ENCODE data around the gene MAMDC2.

Gene MAMDC2

DNA sequence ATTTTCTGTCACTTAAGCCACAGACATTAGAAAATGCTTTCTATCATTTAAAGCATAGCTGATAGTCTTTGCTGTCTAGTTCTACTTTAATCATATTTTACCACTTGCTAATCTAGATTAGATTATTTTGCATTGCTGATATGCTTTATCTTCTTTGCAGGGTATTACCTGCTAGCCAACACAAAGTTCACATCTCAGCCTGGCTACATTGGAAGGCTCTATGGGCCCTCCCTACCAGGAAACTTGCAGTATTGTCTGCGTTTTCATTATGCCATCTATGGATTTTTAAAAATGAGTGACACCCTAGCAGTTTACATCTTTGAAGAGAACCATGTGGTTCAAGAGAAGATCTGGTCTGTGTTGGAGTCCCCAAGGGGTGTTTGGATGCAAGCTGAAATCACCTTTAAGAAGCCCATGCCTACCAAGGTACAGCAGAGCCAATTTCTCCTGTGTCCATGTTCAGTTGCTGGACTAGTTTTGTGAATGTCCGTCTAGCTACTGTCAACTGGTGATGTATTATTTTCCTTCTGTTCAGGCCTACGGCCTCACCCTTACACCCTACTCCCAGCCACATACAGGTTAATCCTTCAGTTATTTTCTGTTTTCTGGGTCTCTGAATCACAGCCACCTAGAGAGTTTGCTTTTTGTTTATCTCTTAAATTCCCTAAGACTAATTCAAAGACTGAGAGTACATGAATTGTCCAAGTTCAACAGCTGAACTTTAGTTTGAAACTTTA is 99.9 kb downstream of the MAMDC2 start:
- TF ChIP-seq POLR2AphosphoS5 (IDR thresholded peaks at IDR 0.05; ENCODE audit: low read depth, low read length) (no peak), SIN3A (IDR thresholded peaks at IDR 0.05; ENCODE audit: borderline replicate concordance, insufficient read depth, low read length) (no peak), FOXP2 (optimal IDR thresholded peaks at IDR 0.05; ENCODE audit: borderline replicate concordance, extremely low read depth, extremely low read length, insufficient read depth) (no peak), TAF1 (IDR thresholded peaks at IDR 0.05; ENCODE audit: borderline replicate concordance, insufficient read depth, low read length) (no peak)
- TF ChIP-seq, protein P1, sequence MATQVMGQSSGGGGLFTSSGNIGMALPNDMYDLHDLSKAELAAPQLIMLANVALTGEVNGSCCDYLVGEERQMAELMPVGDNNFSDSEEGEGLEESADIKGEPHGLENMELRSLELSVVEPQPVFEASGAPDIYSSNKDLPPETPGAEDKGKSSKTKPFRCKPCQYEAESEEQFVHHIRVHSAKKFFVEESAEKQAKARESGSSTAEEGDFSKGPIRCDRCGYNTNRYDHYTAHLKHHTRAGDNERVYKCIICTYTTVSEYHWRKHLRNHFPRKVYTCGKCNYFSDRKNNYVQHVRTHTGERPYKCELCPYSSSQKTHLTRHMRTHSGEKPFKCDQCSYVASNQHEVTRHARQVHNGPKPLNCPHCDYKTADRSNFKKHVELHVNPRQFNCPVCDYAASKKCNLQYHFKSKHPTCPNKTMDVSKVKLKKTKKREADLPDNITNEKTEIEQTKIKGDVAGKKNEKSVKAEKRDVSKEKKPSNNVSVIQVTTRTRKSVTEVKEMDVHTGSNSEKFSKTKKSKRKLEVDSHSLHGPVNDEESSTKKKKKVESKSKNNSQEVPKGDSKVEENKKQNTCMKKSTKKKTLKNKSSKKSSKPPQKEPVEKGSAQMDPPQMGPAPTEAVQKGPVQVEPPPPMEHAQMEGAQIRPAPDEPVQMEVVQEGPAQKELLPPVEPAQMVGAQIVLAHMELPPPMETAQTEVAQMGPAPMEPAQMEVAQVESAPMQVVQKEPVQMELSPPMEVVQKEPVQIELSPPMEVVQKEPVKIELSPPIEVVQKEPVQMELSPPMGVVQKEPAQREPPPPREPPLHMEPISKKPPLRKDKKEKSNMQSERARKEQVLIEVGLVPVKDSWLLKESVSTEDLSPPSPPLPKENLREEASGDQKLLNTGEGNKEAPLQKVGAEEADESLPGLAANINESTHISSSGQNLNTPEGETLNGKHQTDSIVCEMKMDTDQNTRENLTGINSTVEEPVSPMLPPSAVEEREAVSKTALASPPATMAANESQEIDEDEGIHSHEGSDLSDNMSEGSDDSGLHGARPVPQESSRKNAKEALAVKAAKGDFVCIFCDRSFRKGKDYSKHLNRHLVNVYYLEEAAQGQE (IDR thresholded peaks at IDR 0.05; ENCODE audit: insufficient read depth in 1 of 2, low read depth in 2 of 2, low read length in 2 of 2), result no peak

DNA sequence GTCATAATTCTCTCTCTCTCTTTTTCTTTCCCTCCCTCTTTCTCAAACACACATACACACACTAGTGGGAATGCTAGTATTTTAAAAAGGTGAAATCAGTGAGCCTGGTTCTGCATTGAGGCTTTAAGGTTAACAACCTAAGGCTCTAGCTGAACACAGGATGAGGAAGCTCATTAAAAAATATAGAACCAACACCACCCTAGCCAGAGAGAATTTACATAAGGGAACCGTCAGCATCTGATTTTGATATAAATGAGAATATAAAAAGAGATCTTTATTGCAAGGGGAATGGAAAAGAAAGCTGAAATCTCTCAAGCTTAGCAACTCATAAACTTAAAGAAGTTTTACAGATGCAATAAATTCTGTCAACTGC is 100.5 kb downstream of the MAMDC2 start:
- TF ChIP-seq FOXP2 (optimal IDR thresholded peaks at IDR 0.05; ENCODE audit: borderline replicate concordance, extremely low read depth, extremely low read length, insufficient read depth) (no peak), TAF1 (IDR thresholded peaks at IDR 0.05; ENCODE audit: borderline replicate concordance, insufficient read depth, low read length) (no peak)
- TF ChIP-seq, protein P1 (IDR thresholded peaks at IDR 0.05; ENCODE audit: insufficient read depth in 1 of 2, low read depth in 2 of 2, low read length in 2 of 2), result no peak

DNA sequence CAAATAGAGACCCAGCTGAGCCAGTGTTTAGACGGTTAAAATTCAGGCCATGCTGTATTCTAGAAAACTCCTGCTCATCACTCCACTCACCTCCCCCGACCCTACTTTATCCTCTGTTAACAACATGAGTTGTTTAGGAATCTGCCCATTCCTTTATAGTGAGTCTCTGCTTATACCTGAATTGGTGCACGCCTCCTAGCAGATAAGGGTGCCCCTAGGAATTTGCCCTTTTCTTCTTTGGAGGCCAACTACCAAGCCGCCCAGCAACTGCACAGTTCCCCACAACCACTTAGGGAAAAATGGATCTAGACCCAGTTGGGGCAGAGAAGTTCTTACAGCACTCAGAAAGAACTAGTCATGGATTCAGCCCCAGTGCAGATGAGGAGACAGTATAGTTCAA is 102.3 kb downstream of the MAMDC2 start:
- TF ChIP-seq SIN3A (IDR thresholded peaks at IDR 0.05; ENCODE audit: borderline replicate concordance, insufficient read depth, low read length), result no peak
- no peak for TF ChIP-seq FOXP2 (optimal IDR thresholded peaks at IDR 0.05; ENCODE audit: borderline replicate concordance, extremely low read depth, extremely low read length, insufficient read depth)
- no peak for TF ChIP-seq TAF1 (IDR thresholded peaks at IDR 0.05; ENCODE audit: borderline replicate concordance, insufficient read depth, low read length)
- no peak for TF ChIP-seq POLR2AphosphoS5 (IDR thresholded peaks at IDR 0.05; ENCODE audit: low read depth, low read length)
- TF ChIP-seq, protein P1 (IDR thresholded peaks at IDR 0.05; ENCODE audit: insufficient read depth in 1 of 2, low read depth in 2 of 2, low read length in 2 of 2), result no peak

DNA sequence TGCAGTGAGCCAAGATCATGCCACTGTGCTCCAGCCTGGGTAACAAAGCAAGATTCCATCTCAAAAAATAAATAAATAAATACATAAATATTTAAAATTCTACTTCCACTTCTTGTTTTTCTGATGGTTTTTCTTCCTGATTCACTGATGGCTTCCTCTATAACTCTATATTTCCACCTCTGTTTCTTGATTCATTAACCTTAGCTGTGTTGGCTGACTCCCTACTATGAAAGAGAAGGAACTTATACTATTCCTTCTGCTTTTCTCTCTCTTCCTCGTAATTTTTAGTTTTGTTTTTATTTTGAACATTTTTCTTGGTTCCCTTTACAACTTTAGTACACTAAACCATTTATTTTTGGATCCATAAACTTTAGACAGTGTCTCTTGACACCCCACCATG is 103.5 kb downstream of the MAMDC2 start:
- TF ChIP-seq FOXP2 (optimal IDR thresholded peaks at IDR 0.05; ENCODE audit: borderline replicate concordance, extremely low read depth, extremely low read length, insufficient read depth) (no peak), TAF1 (IDR thresholded peaks at IDR 0.05; ENCODE audit: borderline replicate concordance, insufficient read depth, low read length) (no peak), POLR2AphosphoS5 (IDR thresholded peaks at IDR 0.05; ENCODE audit: low read depth, low read length) (no peak), SIN3A (IDR thresholded peaks at IDR 0.05; ENCODE audit: borderline replicate concordance, insufficient read depth, low read length) (no peak)
- TF ChIP-seq, protein P1 (IDR thresholded peaks at IDR 0.05; ENCODE audit: insufficient read depth in 1 of 2, low read depth in 2 of 2, low read length in 2 of 2), result no peak

Data from PFSK-1 (cell line).